Measurements from ENCODE around the gene IL10.

DNA sequence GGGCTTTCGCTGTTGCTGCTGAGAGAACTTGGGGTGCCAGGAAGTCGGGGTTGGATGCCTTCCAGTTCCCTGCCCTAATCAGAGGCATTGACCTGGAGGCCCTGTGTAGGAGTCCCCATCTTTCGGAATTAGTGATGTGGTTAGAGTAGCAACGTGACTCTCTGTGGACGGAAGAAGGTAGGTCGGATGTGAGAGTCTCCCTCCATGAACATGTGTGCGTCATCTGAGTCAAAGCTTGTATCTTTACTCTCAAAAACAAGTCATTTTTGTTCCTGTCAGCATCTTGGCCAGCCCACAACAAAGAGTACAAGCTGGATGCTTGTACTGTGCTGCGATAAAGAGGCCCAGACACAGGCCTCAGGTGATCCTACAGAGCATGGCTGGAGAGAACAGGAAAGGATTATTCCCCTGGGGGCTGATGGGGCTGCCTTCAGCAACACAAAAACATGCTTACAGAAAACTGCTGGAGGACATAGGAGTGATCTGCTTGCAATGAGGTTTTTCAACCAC lies 31.0 kb upstream of the IL10 start:
- TF ChIP-seq, protein P1, sequence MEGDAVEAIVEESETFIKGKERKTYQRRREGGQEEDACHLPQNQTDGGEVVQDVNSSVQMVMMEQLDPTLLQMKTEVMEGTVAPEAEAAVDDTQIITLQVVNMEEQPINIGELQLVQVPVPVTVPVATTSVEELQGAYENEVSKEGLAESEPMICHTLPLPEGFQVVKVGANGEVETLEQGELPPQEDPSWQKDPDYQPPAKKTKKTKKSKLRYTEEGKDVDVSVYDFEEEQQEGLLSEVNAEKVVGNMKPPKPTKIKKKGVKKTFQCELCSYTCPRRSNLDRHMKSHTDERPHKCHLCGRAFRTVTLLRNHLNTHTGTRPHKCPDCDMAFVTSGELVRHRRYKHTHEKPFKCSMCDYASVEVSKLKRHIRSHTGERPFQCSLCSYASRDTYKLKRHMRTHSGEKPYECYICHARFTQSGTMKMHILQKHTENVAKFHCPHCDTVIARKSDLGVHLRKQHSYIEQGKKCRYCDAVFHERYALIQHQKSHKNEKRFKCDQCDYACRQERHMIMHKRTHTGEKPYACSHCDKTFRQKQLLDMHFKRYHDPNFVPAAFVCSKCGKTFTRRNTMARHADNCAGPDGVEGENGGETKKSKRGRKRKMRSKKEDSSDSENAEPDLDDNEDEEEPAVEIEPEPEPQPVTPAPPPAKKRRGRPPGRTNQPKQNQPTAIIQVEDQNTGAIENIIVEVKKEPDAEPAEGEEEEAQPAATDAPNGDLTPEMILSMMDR (IDR thresholded peaks at IDR 0.05) = no peak
- TF ChIP-seq POLR2A (IDR thresholded peaks at IDR 0.05) = no peak
